ENCODE measurements around the gene CYP2D6. TPM values are rescaled to one million over a fixed set of nuclear protein-coding genes. Genes with fewer than 3 reads are reported as not detected.
"Not testable (repeated sequence)": the region's sequence is repeated elsewhere in the genome, so short reads cannot be mapped to it uniquely, and the experiment has no call there.

Gene CYP2D6
- total RNA-seq, 2 donors from 2014 or later = 2.2 to 4.8 TPM

GRCh38 chr22:42127606-42128005, 3.0 kb downstream of the CYP2D6 start:
- H3K9me3 Mint-ChIP-seq = no peaks in the 10 kb centered on the region
- DNase-seq (ENCODE audit: low spot score in 2 of 2) = no peak
- H3K27ac Mint-ChIP-seq = no peak overlapping the region
- H3K36me3 Mint-ChIP-seq = no peaks in the 10 kb centered on the region
- no peak for ATAC-seq

- H3K9me3 Mint-ChIP-seq; DNase-seq (ENCODE audit: low spot score in 2 of 2); H3K36me3 Mint-ChIP-seq; H3K27ac Mint-ChIP-seq: not testable (repeated sequence)
- ATAC-seq = peak; percentile 34 to 54
Observed at GRCh38 chr22:42123529-42123928, 7.1 kb downstream of the CYP2D6 start.

DNA sequence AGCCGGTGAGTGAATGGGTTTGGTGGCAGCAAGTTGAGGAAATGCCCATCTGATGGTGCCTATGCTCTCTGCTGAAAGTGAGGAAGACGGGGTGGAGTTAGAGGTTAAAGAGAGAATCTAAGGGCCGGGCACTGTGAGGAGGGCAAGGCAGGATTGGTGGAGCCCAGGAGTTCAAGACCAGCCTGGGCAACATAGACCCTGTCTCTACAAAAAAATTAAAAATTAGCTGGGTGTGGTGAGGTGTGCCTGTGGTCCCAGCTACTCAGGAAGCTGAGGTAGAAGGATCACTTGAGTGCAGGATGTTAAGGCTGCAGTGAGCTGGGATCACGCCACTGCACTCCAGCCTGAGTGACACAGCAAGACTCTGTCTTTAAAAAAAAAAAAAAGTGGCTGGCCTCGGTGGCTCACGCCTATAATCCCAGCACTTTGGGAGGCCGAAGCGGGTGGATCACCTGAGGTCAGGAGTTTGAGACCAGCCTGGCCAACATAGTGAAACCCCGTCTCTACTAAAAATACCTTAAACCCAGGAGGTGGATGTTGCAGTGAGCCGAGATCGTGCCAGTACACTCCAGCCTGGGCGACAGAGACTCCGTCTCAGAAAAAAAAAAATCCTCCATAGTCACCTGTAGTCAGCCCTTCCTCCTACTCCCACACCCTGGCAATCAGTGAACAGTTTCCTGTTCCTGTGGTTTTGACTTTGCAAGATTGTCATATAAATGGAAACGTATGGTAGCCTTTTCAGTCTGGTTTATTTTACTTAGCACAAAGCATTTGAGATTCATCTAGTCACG, 10.2 kb downstream of the CYP2D6 start:
- Mint-ChIP-seq H3K27ac (peak overlapping the region; percentile 84), H3K9me3 (peaks cover 2 to 19% of the 10 kb centered on the region in 2 donors), H3K36me3 (peaks cover 2 to 24% of the 10 kb centered on the region in 2 donors)
- not testable (repeated sequence) for DNase-seq (ENCODE audit: low spot score in 2 of 2)
- ATAC-seq = peak; percentile 85 to 89

GRCh38 chr22:42116848-42117424, 13.7 kb downstream of the CYP2D6 start:
- peaks cover 10 to 19% of the 10 kb centered on the region in 2 donors for H3K9me3 Mint-ChIP-seq
- no peak for DNase-seq (ENCODE audit: low spot score in 2 of 2)
- no peak for ATAC-seq
- peaks cover 12 to 30% of the 10 kb centered on the region in 2 donors for H3K36me3 Mint-ChIP-seq
- no peak overlapping the region for H3K27ac Mint-ChIP-seq

DNA sequence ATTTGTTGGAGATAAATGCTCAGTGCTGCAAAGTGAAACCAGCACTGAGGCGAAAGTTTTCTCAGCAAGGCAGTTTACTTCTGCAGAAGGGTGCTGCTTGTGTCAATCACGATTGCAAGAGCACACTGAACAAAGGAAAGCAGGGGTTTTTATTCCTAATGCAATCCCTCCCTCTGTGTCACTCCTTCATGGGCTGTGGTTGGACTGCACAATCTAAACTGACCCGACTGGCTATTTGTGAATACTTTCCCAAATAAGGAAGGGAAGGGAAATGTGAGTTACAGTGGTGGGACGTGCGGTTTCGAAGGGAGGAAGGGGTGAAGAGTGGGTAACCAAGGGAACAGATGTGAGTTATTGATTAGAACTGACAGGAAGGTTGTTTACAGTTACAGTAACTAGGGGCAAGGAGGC, 15.2 kb downstream of the CYP2D6 start:
- H3K36me3 Mint-ChIP-seq = peaks cover 12 to 28% of the 10 kb centered on the region in 2 donors
- not testable (repeated sequence) for ATAC-seq; DNase-seq (ENCODE audit: low spot score in 2 of 2); H3K27ac Mint-ChIP-seq
- peaks cover 10 to 17% of the 10 kb centered on the region in 2 donors for H3K9me3 Mint-ChIP-seq

GRCh38 chr22:42114721-42115120, 15.9 kb downstream of the CYP2D6 start:
- no peak overlapping the region for H3K27ac Mint-ChIP-seq
- peaks cover 10 to 17% of the 10 kb centered on the region in 2 donors for H3K9me3 Mint-ChIP-seq
- no peak for DNase-seq (ENCODE audit: low spot score in 2 of 2)
- no peak for ATAC-seq
- peaks cover 12 to 28% of the 10 kb centered on the region in 2 donors for H3K36me3 Mint-ChIP-seq

DNA sequence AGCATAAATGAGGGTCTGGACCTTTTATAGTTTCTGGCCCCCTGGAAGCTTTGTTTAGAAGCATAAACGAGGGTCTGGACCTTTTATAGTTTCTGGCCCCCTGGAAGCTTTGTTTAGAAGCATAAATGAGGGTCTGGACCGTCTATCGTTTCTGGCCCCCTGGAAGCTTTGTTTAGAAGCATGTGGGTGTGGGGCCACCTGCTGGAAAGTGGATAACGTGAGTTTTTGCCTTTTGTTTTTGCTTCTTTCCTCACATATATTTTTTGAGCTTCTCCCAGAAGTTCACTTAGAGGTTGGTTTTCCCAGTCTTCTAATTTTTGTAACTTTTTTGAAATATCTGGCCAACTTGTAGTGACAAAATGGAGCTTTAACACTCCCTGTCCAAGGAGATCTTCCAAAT, 17.8 kb downstream of the CYP2D6 start:
- ATAC-seq; DNase-seq (ENCODE audit: low spot score in 2 of 2); H3K27ac Mint-ChIP-seq: not testable (repeated sequence)
- H3K36me3 Mint-ChIP-seq = peaks cover 12 to 28% of the 10 kb centered on the region in 2 donors
- peaks cover 10 to 17% of the 10 kb centered on the region in 2 donors for H3K9me3 Mint-ChIP-seq

DNA sequence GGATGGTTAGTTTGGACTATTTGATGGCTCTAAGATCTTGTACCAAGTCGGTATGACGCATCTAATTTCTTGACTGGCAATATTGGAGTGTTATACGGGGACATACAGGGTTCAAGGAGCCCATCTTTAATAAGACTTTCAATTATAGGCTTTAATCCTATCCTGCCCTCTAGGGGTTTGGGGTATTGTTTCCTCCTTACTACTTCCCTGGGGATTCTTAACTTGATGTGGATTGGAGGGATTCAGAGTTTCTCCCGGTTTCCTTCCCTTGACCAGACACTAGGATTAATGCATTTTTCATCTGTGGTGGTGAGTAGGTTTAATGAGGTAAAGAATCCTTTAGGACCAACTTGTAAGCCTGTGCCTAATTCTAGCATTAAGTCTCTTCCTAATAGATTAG, 18.8 kb downstream of the CYP2D6 start:
- no peak for DNase-seq (ENCODE audit: low spot score in 2 of 2)
- ATAC-seq = no peak
- peaks cover 12 to 23% of the 10 kb centered on the region in 2 donors for H3K36me3 Mint-ChIP-seq
- peaks cover 10 to 14% of the 10 kb centered on the region in 2 donors for H3K9me3 Mint-ChIP-seq
- H3K27ac Mint-ChIP-seq = no peak overlapping the region

GRCh38 chr22:42108848-42109247, 21.8 kb downstream of the CYP2D6 start:
- ATAC-seq = no peak
- peaks cover 8 to 13% of the 10 kb centered on the region in 2 donors for H3K9me3 Mint-ChIP-seq
- peaks cover 13 to 18% of the 10 kb centered on the region in 2 donors for H3K36me3 Mint-ChIP-seq
- no peak overlapping the region for H3K27ac Mint-ChIP-seq
- DNase-seq (ENCODE audit: low spot score in 2 of 2) = no peak

GRCh38 chr22:42104332-42104860, 26.2 kb downstream of the CYP2D6 start:
- not testable (repeated sequence) for H3K27ac Mint-ChIP-seq; ATAC-seq; DNase-seq (ENCODE audit: low spot score in 2 of 2)
- peaks cover 8 to 16% of the 10 kb centered on the region in 2 donors for H3K9me3 Mint-ChIP-seq
- peaks cover 17 to 49% of the 10 kb centered on the region in 2 donors for H3K36me3 Mint-ChIP-seq

DNA sequence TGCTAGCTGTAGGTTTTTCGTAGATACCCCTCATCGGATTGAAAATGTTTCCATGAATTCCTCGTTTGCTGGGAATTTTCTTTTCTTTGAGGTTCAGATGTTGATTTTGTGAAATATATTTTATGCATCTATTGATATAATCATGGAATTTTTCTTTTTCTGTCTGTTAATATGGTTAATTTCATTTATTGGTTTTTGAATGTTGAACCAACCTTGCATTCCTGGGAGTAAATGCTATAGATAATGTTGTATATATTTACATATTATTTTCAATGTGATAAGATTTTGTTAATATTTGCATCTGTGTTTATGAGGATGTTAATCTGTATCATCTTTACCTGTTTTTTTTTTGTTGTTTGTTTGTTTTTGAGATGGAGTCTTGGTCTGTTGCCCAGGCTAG, 29.4 kb downstream of the CYP2D6 start:
- Mint-ChIP-seq H3K36me3 (peaks cover 21 to 53% of the 10 kb centered on the region in 2 donors), H3K9me3 (peaks cover 8 to 19% of the 10 kb centered on the region in 2 donors), H3K27ac (no peak overlapping the region)
- no peak for DNase-seq (ENCODE audit: low spot score in 2 of 2)
- no peak for ATAC-seq

DNA sequence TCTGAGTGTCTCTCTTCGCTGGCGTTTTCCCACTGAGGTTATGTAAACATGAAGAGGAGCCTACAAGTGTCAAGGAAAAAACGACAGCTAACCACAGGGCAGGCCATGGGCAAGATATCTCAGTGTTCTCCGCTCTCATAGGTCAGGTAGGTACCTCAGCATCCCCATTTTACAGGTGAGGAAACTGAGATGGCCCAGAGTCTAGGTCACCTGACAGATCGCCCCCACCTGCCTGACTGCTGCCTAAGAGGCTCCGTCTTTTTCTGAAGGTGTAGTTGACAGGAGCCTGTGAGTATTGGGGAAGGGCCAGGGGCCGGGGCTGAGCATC, 39.2 kb downstream of the CYP2D6 start:
- Mint-ChIP-seq H3K36me3 (peaks cover 20 to 28% of the 10 kb centered on the region in 2 donors), H3K9me3 (no peaks in the 10 kb centered on the region), H3K27ac (peak overlapping the region; percentile 74 to 100)
- ATAC-seq (no peak), DNase-seq (ENCODE audit: low spot score in 2 of 2) (no peak)

- peak within 1 kb of the TSS; percentile 99 to 100 for H3K27ac Mint-ChIP-seq
- ATAC-seq (peak; percentile 93 to 97), DNase-seq (ENCODE audit: low spot score in 2 of 2) (peak; percentile 96 to 100)
- H3K9me3 Mint-ChIP-seq = no peaks in the 10 kb centered on the region
- peaks cover 20 to 32% of the 10 kb centered on the region in 2 donors for H3K36me3 Mint-ChIP-seq
Observed at GRCh38 chr22:42090596-42091454, 39.8 kb downstream of the CYP2D6 start, which contains the start of gene NDUFA6. NDUFA6 (minus strand) TSS chr22:42090772; CDS start chr22:42090744, 28 bp downstream.

- DNase-seq (ENCODE audit: low spot score in 2 of 2) = no peak
- no peak overlapping the region for H3K27ac Mint-ChIP-seq
- no peak for ATAC-seq
- H3K36me3 Mint-ChIP-seq = peaks cover 26 to 47% of the 10 kb centered on the region in 2 donors
- H3K9me3 Mint-ChIP-seq = no peaks in the 10 kb centered on the region
Observed at GRCh38 chr22:42086051-42086450, 44.6 kb downstream of the CYP2D6 start.

- DNase-seq (ENCODE audit: low spot score in 2 of 2) = no peak
- H3K27ac Mint-ChIP-seq = no peak overlapping the region
- H3K36me3 Mint-ChIP-seq = peaks cover 23 to 39% of the 10 kb centered on the region in 2 donors
- no peak for ATAC-seq
- no peaks in the 10 kb centered on the region for H3K9me3 Mint-ChIP-seq
Observed at GRCh38 chr22:42084874-42085273, 45.7 kb downstream of the CYP2D6 start.

GRCh38 chr22:42083119-42083518, 47.5 kb downstream of the CYP2D6 start:
- ATAC-seq (no peak), DNase-seq (ENCODE audit: low spot score in 2 of 2) (no peak)
- Mint-ChIP-seq H3K36me3 (peaks cover 13 to 25% of the 10 kb centered on the region in 2 donors), H3K27ac (peak overlapping the region in 1 of 2 donors; percentile 23), H3K9me3 (no peaks in the 10 kb centered on the region)

Measured in activated naive CD4-positive, alpha-beta T cell treated with anti-CD3 and anti-CD28 coated beads, Interleukin-2, amount 50 U/mL, for 72 hours (primary cell).